ENCODE measurements around the gene CISD2. TPM values are rescaled to one million over a fixed set of nuclear protein-coding genes. Genes with fewer than 3 reads are reported as not detected.

The CISD2 gene
- total and polyA plus RNA-seq, 2 donors from 2014 or later, result 25.6 to 46.3 TPM

GRCh38 chr4:102826890-102827673 is 41.7 kb upstream of the CISD2 start, which contains the start of gene UBE2D3:
Gene UBE2D3 (minus strand): TSS chr4:102827551. CDS start chr4:102826508, 1,043 bp downstream.
- Histone ChIP-seq H3K9ac (ENCODE audit: low read length in 3 of 3) (peak within 1 kb of the TSS; percentile 91 to 99 (median 97)), H3K27me3 (ENCODE audit: control insufficient read depth, insufficient read depth, low read length) (no peaks in the 10 kb centered on the region), H3K4me3 (ENCODE audit: low read length in 3 of 3) (peak within 1 kb of the TSS; percentile 82 to 99 (median 97)), H3K36me3 (ENCODE audit: control insufficient read depth in 2 of 3, insufficient read depth in 3 of 3, low read length in 3 of 3) (peaks cover 3 to 8% (median 4%) of the 10 kb centered on the region in 3 donors), H3K4me1 (ENCODE audit: control insufficient read depth in 2 of 3, insufficient read depth in 2 of 3, low read depth in 1 of 3, low read length in 3 of 3) (peaks cover 2 to 31% (median 7%) of the 10 kb centered on the region in 3 donors), H3K27ac (ENCODE audit: low read depth in 2 of 2, low read length in 2 of 2) (peak within 1 kb of the TSS; percentile 100), H3K9me3 (ENCODE audit: control insufficient read depth in 2 of 3, insufficient read depth in 1 of 3, low read length in 3 of 3) (no peaks in the 10 kb centered on the region)
- TF ChIP-seq, protein P1, sequence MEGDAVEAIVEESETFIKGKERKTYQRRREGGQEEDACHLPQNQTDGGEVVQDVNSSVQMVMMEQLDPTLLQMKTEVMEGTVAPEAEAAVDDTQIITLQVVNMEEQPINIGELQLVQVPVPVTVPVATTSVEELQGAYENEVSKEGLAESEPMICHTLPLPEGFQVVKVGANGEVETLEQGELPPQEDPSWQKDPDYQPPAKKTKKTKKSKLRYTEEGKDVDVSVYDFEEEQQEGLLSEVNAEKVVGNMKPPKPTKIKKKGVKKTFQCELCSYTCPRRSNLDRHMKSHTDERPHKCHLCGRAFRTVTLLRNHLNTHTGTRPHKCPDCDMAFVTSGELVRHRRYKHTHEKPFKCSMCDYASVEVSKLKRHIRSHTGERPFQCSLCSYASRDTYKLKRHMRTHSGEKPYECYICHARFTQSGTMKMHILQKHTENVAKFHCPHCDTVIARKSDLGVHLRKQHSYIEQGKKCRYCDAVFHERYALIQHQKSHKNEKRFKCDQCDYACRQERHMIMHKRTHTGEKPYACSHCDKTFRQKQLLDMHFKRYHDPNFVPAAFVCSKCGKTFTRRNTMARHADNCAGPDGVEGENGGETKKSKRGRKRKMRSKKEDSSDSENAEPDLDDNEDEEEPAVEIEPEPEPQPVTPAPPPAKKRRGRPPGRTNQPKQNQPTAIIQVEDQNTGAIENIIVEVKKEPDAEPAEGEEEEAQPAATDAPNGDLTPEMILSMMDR (IDR thresholded peaks at IDR 0.05; ENCODE audit: borderline replicate concordance, extremely low read depth, insufficient read depth), result peak; percentile 0
- FAIRE-seq (no peak), DNase-seq (peak; percentile 96 to 99 (median 98))
- intact Hi-C loops (cut with DNase I), result no loop called here

GRCh38 chr4:102827674-102828496 is 40.9 kb upstream of the CISD2 start:
- Histone ChIP-seq H3K4me3 (ENCODE audit: low read length in 3 of 3) (peak overlapping the region; percentile 82 to 99 (median 97)), H3K27me3 (ENCODE audit: control insufficient read depth, insufficient read depth, low read length) (no peaks in the 10 kb centered on the region), H3K27ac (ENCODE audit: low read depth in 2 of 2, low read length in 2 of 2) (peak overlapping the region; percentile 100), H3K9ac (ENCODE audit: low read length in 3 of 3) (peak overlapping the region; percentile 91 to 99 (median 97)), H3K9me3 (ENCODE audit: control insufficient read depth in 2 of 3, insufficient read depth in 1 of 3, low read length in 3 of 3) (no peaks in the 10 kb centered on the region), H3K4me1 (ENCODE audit: control insufficient read depth in 2 of 3, insufficient read depth in 2 of 3, low read depth in 1 of 3, low read length in 3 of 3) (peaks cover 2 to 26% (median 6%) of the 10 kb centered on the region in 3 donors), H3K36me3 (ENCODE audit: control insufficient read depth in 2 of 3, insufficient read depth in 3 of 3, low read length in 3 of 3) (peaks cover 3 to 4% (median 4%) of the 10 kb centered on the region in 3 donors)
- TF ChIP-seq, protein P1 (IDR thresholded peaks at IDR 0.05; ENCODE audit: borderline replicate concordance, extremely low read depth, insufficient read depth), result no peak
- FAIRE-seq (peak; percentile 74), DNase-seq (peak; percentile 99 to 100 (median 100))
- intact Hi-C loops (cut with DNase I), result no loop called here

DNA sequence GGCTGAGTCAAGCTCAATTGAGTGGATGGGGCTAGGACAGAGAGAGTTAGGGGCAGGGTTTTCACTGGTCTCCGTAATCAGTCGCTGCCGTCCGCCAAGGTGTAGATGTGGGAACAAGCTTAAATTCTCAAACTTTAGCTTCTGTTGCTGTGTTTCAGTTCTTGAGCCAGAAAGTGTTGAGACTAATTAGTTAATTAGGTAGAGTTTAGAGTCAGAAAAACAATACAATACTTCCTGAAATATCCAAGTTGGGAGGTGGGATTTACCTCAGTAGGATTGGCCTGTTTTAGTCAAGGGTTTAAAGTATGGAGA is 40.3 kb upstream of the CISD2 start:
- peak overlapping the region; percentile 100 for H3K27ac ChIP-seq (ENCODE audit: low read depth in 2 of 2, low read length in 2 of 2)
- H3K4me1 ChIP-seq (ENCODE audit: control insufficient read depth in 2 of 3, insufficient read depth in 2 of 3, low read depth in 1 of 3, low read length in 3 of 3), result peaks cover 2 to 21% (median 6%) of the 10 kb centered on the region in 3 donors
- H3K36me3 ChIP-seq (ENCODE audit: control insufficient read depth in 2 of 3, insufficient read depth in 3 of 3, low read length in 3 of 3), result peaks cover 0 to 4% (median 3%) of the 10 kb centered on the region in 3 donors
- FAIRE-seq (no peak), DNase-seq (no peak)
- intact Hi-C loops (cut with DNase I), result no loop called here
- H3K9me3 ChIP-seq (ENCODE audit: control insufficient read depth in 2 of 3, insufficient read depth in 1 of 3, low read length in 3 of 3), result no peaks in the 10 kb centered on the region
- H3K27me3 ChIP-seq (ENCODE audit: control insufficient read depth, insufficient read depth, low read length), result no peaks in the 10 kb centered on the region
- H3K4me3 ChIP-seq (ENCODE audit: low read length in 3 of 3), result peak overlapping the region; percentile 82 to 97 (median 90)
- H3K9ac ChIP-seq (ENCODE audit: low read length in 3 of 3), result peak overlapping the region; percentile 74 to 97 (median 94)
- TF ChIP-seq, protein P1 (IDR thresholded peaks at IDR 0.05; ENCODE audit: borderline replicate concordance, extremely low read depth, insufficient read depth), result no peak
